ENCODE results near the gene LSM5.

DNA sequence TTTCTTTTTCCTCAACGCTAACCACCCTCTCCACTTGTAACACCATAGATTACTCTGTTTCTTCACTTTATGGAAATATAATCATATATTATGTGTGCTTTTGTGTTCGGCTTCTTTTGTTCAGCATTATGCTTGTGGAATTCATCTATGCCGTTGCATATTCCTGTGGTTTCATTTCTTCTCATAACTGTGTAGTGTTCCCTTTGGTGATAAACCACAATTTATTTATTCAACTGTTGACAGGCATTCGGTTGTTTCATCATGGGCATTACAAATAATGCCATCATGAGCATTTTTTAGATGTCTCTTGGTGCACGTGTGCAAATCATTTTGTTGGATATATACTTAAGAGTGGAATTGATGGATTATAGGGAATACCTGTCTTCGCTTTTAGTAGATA, 17.2 kb upstream of the LSM5 start:
- TF ChIP-seq CTCF (conservative IDR thresholded peaks at IDR 0.05) (no peak), EZH2 (IDR thresholded peaks at IDR 0.05; ENCODE audit: low read depth) (no peak)
